Globus pallidus (tissue), 1 donor: ENCODE results near the gene PLAGL2.
"Not testable (repeated sequence)": the region's sequence is repeated elsewhere in the genome, so short reads cannot be mapped to it uniquely, and the experiment has no call there.

Experiments
- DNase-seq: peaks from one replicate; pipeline ENCODE4 v3.0.0-alpha.2; 2015; ENCODE audit warnings: low spot score

PLAGL2 gene

DNA sequence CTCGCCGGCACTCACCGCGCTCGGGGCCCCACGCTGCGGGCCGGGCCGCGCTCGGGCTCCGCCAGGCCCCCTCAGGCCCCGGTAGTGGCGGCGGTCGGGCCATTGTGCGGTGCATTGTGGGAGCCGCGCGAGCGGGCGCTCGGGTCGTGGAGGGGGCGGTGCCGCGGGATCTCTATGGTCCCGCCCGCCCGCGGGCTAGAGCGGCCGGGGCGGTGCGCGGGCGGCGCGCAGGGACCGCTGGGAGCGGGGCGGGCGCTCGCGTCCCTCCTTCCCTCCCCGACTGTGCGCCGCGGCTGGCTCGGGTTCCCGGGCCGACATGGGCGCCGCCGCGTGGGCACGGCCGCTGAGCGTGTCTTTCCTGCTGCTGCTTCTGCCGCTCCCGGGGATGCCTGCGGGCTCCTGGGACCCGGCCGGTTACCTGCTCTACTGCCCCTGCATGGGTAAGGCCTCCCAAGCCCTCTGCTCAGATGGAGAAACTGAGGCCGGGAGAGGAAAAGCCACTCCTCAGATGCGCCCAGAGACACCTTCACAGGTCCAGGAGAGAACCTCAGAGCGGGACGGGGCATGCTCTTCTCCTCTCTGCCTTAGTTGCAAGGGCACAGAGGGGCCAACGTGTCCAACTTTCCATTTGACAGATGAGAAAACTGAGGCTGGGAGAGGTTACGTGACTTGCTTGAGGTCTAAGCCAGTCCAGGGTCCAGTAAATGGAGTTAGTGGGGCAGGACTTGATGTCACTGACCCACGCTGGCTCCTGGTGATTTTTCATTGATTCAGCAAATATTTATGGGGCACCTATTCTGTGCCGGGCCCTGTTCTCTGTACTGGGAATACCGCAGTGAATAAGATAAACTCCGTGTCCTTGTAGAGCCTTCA, at the start of gene PLAGL2, which contains the start of gene POFUT1:
PLAGL2 (minus strand) TSS at position 118 of the 873 bp plus-strand sequence. CDS start 5,565 bp downstream, outside the sequence.
POFUT1 (plus strand) TSS at position 255 of the 873 bp plus-strand sequence; CDS start at position 317, 62 bp downstream.
- DNase-seq, result peak; percentile 88

GRCh38 chr20:32252189-32252588, 44.6 kb upstream of the PLAGL2 start:
- no peak for DNase-seq

DNA sequence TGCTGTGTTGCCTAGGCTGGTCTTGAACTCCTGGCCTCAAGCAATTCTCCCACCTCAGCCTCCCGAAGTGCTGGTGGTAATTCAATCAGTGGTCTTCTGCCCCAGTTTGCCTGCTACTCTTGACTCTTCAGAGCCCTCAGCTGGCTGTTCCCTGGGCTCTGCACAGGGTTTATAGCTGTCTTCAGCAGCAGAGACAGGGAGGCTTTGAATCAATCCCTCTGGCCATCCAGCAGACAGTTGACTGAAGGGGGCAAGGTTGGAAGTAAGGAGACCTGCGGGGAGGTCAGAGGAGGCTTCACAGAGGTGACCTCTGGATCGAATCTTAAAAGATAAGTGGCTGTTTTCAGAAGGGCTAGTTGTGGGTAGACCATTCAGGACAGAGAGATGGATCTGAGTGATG, 43.9 kb upstream of the PLAGL2 start:
- no peak for DNase-seq

DNA sequence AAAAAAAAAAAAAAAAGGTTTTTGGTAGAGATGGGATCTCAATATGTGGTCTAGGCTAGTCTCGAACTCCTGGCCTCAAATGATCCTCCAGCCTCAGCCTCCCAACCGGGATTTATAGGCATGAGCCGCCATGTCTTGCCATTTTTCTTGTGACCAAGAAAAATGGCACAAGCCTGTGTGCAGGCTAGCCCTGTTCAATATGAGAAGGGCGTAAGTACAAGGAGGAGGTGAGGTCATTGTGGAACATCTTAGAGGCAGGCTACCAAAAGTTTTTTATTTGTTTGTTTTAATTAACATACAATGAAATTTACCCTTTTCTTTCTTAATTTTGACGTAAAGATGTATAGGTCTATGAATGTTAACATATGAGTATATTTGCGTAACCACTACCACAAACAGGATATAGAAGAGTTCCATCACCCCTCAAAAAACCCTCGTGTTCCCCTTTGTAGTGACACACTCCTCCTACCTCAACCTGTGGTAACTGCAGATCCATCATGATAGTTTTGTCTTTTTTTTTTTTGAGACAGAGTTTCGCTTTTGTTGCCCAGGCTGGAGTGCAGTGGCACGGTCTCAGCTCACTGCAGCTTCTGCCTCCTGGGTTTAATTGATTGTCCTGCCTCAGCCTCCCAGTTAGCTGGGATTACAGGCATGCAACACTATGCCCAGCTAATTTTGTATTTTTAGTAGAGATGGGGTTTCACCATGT, 41.6 kb upstream of the PLAGL2 start:
- no peak for DNase-seq

DNA sequence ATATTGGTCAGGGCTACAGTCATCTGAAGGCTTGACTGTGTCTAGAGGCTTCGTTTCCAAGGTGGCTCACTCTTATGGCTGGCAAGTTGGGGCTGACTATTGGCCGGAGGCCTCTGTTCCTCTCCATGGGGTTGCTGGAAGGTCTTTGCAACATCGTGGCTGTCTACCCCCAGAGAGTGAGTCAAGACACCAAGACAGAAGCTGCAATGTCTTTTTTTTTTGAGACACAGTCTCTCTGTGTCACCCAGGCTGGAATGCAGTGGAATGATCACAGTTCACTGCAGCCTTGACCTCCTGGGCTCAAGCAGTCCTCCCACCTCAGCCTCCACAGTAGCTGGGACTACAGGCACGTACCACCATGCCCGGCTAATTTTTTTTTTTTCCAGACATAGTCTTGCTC, 40.5 kb upstream of the PLAGL2 start:
- DNase-seq, result no peak

DNA sequence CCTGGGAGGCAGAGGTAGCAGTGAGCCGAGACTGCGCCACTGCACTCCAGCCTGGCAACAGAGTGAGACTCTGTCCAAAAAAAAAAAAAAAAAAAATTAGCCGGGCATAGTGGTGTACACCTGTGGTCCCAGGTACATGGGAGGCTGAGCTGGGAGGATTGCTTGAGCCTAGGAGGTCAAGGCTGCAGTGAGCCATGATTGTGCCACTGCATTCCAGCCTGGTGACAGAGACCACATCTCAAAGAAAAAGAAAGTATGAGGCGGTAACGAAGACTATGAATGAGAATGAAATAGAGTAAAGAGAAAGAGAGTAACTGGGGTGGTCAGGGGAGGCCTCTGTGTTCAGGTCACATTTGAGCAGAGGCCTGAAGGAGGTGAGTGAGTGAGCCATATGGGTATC, 38.7 kb upstream of the PLAGL2 start:
- not testable (repeated sequence) for DNase-seq

DNA sequence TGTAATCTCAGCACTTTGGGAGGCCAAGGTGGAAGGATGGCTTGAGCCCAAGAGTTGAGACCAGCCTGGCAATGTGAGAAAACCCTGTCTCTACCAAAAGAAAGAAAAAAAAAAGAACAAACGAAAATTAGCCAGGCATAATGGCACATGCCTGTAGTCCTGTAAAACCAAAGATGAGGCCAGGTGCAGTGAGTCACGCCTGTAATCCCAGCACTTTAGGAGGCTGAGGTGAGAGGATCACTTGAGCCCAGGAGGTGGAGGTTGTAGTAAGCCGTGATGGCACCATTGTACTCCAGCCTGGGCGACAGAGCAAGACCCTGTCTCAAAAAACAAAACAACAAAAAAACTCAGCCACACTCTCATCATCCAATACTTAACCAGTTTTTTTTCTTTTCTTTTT, 37.4 kb upstream of the PLAGL2 start:
- DNase-seq, result no peak

DNA sequence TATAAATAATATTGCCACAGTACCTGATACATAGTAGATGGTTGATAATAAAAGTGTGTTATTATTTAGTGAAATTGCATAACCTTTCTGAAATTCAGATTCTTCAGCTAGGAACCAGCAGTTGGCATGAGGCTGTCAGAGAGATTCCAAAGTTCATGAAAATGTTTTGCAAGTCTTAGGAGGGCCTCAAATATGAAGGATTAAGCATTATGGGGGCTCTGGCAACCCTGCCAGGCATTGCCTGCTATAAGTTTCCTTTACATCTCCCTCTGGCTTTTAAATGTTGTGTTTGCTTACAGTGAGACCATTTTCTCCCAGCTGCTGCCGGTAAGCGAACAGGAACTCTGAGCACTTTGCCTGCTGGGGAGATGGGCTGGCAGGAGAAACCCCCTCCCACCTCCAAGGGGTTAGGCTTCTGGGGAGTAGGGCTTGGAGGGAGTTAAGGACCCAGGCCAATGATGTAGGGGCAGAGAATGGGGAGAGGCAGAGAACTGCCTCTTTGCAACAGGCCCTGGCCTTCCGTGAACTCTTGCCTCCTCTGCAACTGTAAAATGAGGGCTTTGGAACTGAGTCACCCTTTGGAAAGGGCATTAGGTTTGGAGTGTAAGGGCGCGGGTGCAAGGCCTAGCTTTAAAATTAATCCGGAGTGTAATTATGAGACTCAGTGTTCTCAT, 36.7 kb upstream of the PLAGL2 start:
- DNase-seq, result no peak

DNA sequence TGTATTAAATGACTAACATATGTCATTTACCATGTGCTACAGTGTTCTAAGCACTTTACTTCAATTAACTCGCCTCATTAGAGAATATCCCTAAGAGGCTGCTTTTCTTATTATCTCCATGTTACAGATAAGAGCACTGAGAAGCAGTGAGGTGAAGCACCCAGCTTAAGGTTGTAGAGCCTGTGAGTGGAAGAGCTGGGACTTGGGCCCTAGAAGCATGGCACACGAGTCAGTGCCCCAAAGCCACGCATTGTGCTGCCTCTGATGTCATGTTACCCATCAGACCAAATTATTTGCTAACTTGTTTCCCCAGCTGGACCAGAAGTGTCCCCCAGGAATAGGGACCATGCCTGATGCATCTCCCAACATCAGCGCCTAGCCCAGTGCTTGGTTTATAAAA, 34.3 kb upstream of the PLAGL2 start:
- DNase-seq, result no peak

DNA sequence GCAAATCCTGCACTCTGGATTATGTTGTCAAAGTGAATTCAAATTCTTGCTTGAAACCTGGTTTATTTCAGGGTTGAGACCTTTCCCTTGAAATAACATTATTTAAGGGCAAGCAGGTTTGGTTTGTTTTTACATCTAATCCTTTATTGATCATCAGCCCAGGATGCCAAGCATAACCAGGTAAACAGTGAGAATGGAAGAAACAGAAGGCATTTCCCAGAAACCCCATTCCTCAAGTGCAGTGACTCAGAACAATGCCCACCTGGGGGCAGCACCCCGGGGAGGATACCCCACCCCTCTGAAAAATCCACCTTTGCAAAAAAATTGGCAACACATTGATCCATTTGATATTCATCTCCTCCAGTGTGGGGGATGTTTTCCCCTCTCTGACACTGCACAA, 32.7 kb upstream of the PLAGL2 start:
- DNase-seq, result no peak

- no peak for DNase-seq
These were observed 31.2 kb upstream of the PLAGL2 start for GRCh38 chr20:32238483-32239425.

- no peak for DNase-seq
These were observed 29.9 kb upstream of the PLAGL2 start for GRCh38 chr20:32237419-32237818.

GRCh38 chr20:32236819-32237218, 29.3 kb upstream of the PLAGL2 start:
- DNase-seq, result no peak

GRCh38 chr20:32236048-32236533, 28.5 kb upstream of the PLAGL2 start:
- no peak for DNase-seq

- DNase-seq, result no peak
These were observed 27.9 kb upstream of the PLAGL2 start for GRCh38 chr20:32235331-32236047.

- no peak for DNase-seq
These were observed 26.7 kb upstream of the PLAGL2 start for GRCh38 chr20:32234135-32234808.

DNA sequence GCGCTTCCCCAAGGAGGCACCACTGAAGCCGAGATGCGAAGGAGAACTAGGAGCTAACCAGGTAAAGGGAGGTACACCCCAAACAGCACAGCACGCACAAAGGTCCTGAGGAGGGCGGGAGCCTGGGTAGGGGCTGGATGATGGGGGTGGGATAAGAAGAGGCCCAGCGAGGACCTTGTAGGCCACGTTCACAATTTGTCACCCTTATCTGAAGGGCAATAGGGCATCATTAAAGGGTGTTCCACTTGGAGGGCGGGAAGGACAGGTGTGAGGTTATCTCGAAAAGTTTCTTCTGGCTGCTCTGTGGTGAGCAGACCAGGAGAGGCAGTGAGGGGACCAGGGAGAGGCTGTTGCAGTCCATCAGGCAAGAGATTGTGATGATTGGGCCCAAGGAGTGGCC, 25.7 kb upstream of the PLAGL2 start:
- no peak for DNase-seq

DNA sequence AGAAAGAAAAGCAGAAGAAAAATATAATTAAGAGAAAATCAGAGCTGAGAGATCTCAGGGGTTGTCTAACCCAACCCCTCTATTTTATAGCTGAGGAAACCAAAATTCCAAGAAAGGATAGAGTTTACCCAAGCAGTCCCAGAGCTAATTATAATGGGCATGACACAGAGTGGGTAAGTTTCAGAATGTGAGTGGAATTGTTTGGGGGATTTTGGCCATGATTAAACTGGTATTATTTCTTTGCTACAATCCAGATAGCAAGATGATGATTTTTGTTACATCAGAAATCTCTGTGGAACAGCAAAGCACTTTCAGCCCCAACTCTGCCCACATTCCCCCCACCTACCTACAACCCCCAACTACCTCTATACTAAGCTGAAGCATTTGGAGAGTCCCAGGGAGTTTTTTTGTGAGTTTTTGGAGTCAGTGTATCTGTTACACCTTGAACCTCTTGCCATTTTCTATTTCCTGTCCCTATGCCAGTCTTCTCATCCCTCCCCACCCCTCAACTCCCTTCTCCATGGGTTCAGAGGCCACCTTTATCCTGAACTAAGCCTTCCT, 24.9 kb upstream of the PLAGL2 start:
- DNase-seq, result no peak

DNA sequence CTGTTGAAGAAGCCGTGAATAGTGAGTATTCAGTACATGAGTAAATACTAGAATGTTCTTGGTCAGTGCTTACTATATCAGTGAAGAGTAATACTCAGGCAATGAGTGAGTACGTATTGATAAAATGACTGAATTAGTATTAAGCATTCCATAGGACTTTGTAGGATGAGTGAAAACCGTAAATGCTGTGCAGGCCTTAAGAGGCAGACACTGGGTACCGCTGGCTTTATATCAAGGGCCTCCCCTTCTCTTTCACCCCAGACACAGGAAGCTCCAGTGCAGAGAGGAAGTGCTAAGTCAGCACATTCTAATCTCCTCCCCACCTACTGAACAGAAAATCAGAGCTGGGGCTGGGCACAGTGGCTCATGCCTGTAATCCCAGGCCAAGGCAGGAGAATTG, 24.3 kb upstream of the PLAGL2 start:
- peak; percentile 42 for DNase-seq

DNA sequence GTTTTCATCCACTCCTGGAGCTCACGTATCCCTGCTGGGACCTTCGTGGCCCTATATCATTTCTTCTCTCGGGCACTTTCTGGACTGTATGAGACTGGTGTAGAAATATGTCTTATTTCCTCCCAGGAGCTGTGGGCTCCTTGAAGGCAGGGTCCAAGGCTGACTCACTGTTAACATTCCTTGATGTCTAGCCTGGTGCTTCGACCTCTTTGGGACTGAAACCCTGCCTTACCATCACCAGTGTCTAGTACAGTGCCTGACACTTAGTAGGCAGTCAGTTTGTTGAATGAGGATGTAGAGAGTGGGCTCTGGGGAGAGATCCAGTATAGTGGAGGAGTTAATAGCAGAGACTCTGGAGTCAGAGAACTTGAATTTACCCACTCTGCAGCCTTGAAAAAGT, 23.7 kb upstream of the PLAGL2 start:
- no peak for DNase-seq
